CD4-positive, alpha-beta T cell treated with Interleukin-2 at 100 ng/mL for 4 hours (primary cell): ENCODE data around the gene SIGLEC11.
"Not testable (repeated sequence)": the region's sequence is repeated elsewhere in the genome, so short reads cannot be mapped to it uniquely, and the experiment has no call there.

Source experiments
- DNase-seq: peaks from one replicate; pipeline ENCODE4 v3.0.0-alpha.2; 2020; ENCODE audit warnings: low spot score

SIGLEC11 gene

GRCh38 chr19:49950956-49951526 lies 9.9 kb downstream of the SIGLEC11 start:
- DNase-seq: no peak

- DNase-seq: no peak
These were observed 10.4 kb downstream of the SIGLEC11 start for GRCh38 chr19:49950590-49950948.

GRCh38 chr19:49949742-49950589 lies 11.0 kb downstream of the SIGLEC11 start:
- DNase-seq: no peak

GRCh38 chr19:49946415-49946814 lies 14.6 kb downstream of the SIGLEC11 start:
- DNase-seq: no peak

GRCh38 chr19:49944567-49944966 lies 16.4 kb downstream of the SIGLEC11 start:
- not testable (repeated sequence) for DNase-seq

- DNase-seq: no peak
These were observed 20.5 kb downstream of the SIGLEC11 start for GRCh38 chr19:49940482-49940791.

GRCh38 chr19:49939721-49940481 lies 21.1 kb downstream of the SIGLEC11 start:
- no peak for DNase-seq

- DNase-seq: no peak
These were observed 22.3 kb downstream of the SIGLEC11 start for GRCh38 chr19:49938662-49939061.

GRCh38 chr19:49937750-49938381 lies 23.1 kb downstream of the SIGLEC11 start:
- DNase-seq: peak; percentile 78

- no peak for DNase-seq
These were observed 24.4 kb downstream of the SIGLEC11 start for GRCh38 chr19:49936549-49936948.

- DNase-seq: no peak
These were observed 27.3 kb downstream of the SIGLEC11 start for GRCh38 chr19:49933643-49934042.

GRCh38 chr19:49932731-49933131 lies 28.2 kb downstream of the SIGLEC11 start:
- peak; percentile 31 for DNase-seq

- DNase-seq: no peak
These were observed 28.9 kb downstream of the SIGLEC11 start for GRCh38 chr19:49932041-49932451.

GRCh38 chr19:49931293-49932040 lies 29.5 kb downstream of the SIGLEC11 start:
- no peak for DNase-seq

GRCh38 chr19:49930483-49931011 lies 30.4 kb downstream of the SIGLEC11 start:
- DNase-seq: no peak

GRCh38 chr19:49929611-49930482 lies 31.1 kb downstream of the SIGLEC11 start:
- peak; percentile 94 for DNase-seq

GRCh38 chr19:49929121-49929610 lies 31.8 kb downstream of the SIGLEC11 start, which contains the start of the genes ATF5 and NUP62:
TSS of gene ATF5 (plus strand) at chr19:49929205. CDS start at chr19:49930851, 1,646 bp downstream.
TSS of gene NUP62 (minus strand) at chr19:49929504. CDS start at chr19:49909807, 19,697 bp downstream.
- DNase-seq: peak; percentile 89

- no peak for DNase-seq
These were observed 33.3 kb downstream of the SIGLEC11 start for GRCh38 chr19:49927526-49928264.

- no peak for DNase-seq
These were observed 34.5 kb downstream of the SIGLEC11 start for GRCh38 chr19:49926515-49926914.
